Measurements from ENCODE around the gene ZSWIM4. TPM values are rescaled to one million over a fixed set of nuclear protein-coding genes. Genes with fewer than 3 reads are reported as not detected.

ZSWIM4 gene
- total and polyA plus RNA-seq, 2 of the 4 experiments (the other 2 are of a cell fraction): 2.2 to 6.2 TPM

DNA sequence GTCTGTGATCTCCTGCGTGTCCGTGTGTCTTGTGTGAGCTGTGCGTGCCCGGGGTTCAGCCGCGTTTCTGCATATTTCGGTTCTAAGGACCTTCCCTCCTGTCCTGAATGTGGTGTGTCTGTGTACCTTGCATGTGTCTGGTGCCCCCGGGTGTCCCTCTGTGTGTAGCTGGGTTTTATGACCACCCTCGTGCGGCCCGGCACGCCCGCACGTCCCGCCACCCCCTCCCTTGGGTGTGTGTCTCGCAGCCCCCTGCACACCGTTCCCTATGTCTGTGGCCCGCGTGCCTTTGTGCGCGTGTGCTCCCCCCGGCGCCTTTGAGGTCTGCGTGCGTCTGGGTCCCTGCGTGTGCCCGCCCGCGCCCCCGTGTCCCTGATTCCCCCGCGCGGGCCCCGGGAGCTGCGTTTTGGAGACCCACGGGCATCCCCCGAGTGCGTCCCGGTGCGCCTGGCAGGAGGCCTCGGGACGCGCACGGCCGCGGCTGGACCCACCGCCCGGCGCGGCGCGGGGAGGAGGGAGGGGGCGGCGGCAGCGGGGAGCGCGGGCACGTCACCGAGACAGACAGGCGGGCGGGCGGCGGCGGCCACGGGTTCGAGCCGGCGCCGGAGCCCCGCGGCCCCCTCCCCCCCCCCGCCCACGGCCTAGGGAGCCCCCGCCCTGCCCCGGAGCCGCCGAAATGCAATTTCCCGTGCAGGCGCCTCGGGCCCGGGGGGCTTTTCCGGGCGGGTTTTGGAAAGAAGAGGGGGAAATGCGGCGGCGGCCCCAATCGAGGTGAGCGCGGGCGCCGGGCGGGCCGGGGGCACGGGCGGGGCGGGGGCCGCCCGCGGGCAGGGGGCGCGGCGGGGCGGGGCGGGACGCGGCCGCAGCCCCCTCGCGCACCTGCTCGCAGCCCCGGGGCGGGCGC lies 69.7 kb downstream of the ZSWIM4 start (continued):
- TF ChIP-seq, protein P1, sequence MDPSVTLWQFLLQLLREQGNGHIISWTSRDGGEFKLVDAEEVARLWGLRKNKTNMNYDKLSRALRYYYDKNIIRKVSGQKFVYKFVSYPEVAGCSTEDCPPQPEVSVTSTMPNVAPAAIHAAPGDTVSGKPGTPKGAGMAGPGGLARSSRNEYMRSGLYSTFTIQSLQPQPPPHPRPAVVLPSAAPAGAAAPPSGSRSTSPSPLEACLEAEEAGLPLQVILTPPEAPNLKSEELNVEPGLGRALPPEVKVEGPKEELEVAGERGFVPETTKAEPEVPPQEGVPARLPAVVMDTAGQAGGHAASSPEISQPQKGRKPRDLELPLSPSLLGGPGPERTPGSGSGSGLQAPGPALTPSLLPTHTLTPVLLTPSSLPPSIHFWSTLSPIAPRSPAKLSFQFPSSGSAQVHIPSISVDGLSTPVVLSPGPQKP (IDR thresholded peaks at IDR 0.05; ENCODE audit: borderline replicate concordance, low read depth, low read length): no peak
